CD4-positive, alpha-beta T cell treated with Interleukin-6 at 100 ng/mL for 8 hours (primary cell): ENCODE data around the gene DDX51.

Experiments used
- DNase-seq: peaks from one replicate; pipeline ENCODE4 v3.0.0-alpha.2; 2020; ENCODE audit warnings: mixed read lengths, low spot score

DDX51 gene

GRCh38 chr12:132167611-132168310 is 23.6 kb upstream of the DDX51 start:
- DNase-seq = no peak

- no peak for DNase-seq
These were observed 22.9 kb upstream of the DDX51 start for GRCh38 chr12:132166801-132167591.

- no peak for DNase-seq
These were observed 22.0 kb upstream of the DDX51 start for GRCh38 chr12:132166093-132166492.

- DNase-seq = no peak
These were observed 21.5 kb upstream of the DDX51 start for GRCh38 chr12:132165584-132165983.

GRCh38 chr12:132164426-132164825 is 20.3 kb upstream of the DDX51 start:
- no peak for DNase-seq

- DNase-seq = no peak
These were observed 19.8 kb upstream of the DDX51 start for GRCh38 chr12:132163911-132164288.

GRCh38 chr12:132163041-132163910 is 19.2 kb upstream of the DDX51 start:
- DNase-seq = no peak

- DNase-seq = no peak
These were observed 18.5 kb upstream of the DDX51 start for GRCh38 chr12:132162508-132163031.

- DNase-seq = no peak
These were observed 17.8 kb upstream of the DDX51 start for GRCh38 chr12:132161796-132162507.

- no peak for DNase-seq
These were observed 17.1 kb upstream of the DDX51 start for GRCh38 chr12:132161036-132161781.

- DNase-seq = no peak
These were observed 16.5 kb upstream of the DDX51 start for GRCh38 chr12:132160601-132161035.

- no peak for DNase-seq
These were observed 15.9 kb upstream of the DDX51 start for GRCh38 chr12:132160016-132160415.

- no peak for DNase-seq
These were observed 15.5 kb upstream of the DDX51 start for GRCh38 chr12:132159555-132160003.

- no peak for DNase-seq
These were observed 14.8 kb upstream of the DDX51 start for GRCh38 chr12:132158677-132159554.

GRCh38 chr12:132157733-132158409 is 13.8 kb upstream of the DDX51 start:
- no peak for DNase-seq

GRCh38 chr12:132156573-132157325 is 12.6 kb upstream of the DDX51 start:
- no peak for DNase-seq

- DNase-seq = no peak
These were observed 11.9 kb upstream of the DDX51 start for GRCh38 chr12:132155771-132156572.
